AG04449 (cell line): ENCODE data around the gene SCAP.

Experiments used
- CTCF ChIA-PET: fragments of 350-600 bp; formaldehyde crosslinking; extraction: SDS; loops from one replicate; lab custom pipeline; 2021; ENCODE audit warnings: antibody characterized with exemption; lab: Yijun Ruan, JAX
- POLR2A ChIA-PET: fragments of 400-600, 350-600 bp; formaldehyde crosslinking; extraction: SDS; loops from one replicate; lab custom pipeline; 2020; ENCODE audit warnings: antibody characterized with exemption, inconsistent platforms; lab: Yijun Ruan, JAX
- DNase-seq: peaks from one replicate; pipeline ENCODE4 v3.0.0-alpha.2; 2010; ENCODE audit warnings: low read depth, low spot score
- H3K4me3 ChIP-seq: 2 replicates; pipeline ENCODE4 v1.5.1; 2011; ENCODE audit warnings: low read depth, mild to moderate bottlenecking, control low read depth, low read length
- CTCF ChIP-seq: IDR thresholded peaks from one replicate; pipeline ENCODE4 v1.5.1; 2011; ENCODE audit warnings: mild to moderate bottlenecking, moderate library complexity, low read length, control low read depth, inconsistent platforms; ENCODE audit not compliant: insufficient read depth; ENCODE audit errors: missing control alignments

Gene SCAP

DNA sequence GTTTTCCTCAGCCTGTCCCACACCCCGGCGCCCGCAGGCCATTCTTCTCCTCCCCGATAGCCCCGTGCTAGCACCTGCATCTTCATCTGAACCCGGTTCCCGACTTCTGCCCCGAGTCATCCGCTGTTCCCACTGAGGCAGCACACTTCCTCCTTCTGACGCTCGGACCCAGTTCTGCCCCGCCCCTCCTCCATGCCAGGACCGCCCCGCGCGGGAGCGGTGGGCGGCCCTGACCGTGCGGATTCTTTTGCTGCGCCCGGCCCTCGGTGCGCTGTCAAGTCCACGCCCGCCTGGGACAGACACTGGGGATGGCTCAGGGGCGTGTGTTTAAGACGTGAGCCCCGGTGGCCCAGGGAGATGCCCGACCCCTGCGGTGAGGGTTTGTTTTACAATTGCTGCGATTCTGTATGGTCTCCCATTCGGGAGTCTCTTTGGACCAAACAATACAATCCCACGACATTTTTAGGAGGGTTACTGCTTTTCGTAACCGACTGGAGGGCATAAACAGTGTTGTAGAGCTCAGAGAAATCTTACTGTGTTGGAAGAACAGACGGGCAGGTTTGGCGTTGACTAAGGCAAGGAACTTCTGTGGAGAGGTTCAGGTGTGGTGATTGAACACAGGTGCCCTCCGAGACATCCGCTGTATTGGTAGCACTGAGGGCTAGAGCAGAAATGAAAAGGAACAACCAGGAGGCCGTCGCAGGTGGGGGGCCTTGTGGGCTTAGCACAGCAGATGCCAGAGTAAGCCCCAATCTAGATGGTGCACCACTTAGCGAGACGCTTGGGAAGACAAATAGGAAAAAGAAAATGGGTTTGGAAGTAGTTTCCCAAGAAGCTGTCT lies 94.2 kb downstream of the SCAP start:
- POLR2A ChIA-PET = interaction anchor here (1.4 kb wide), 1 partner anchor 17 kb away, joined by 4 read pairs; no protein-coding TSS in a partner anchor
- TF ChIP-seq CTCF = no peak
- CTCF ChIA-PET = interaction anchor here (1.1 kb wide), 1 partner anchor 10 kb away, joined by 3 read pairs; no protein-coding TSS in a partner anchor
- H3K4me3 ChIP-seq = peak overlapping the region; percentile 99
- DNase-seq = no peak

GRCh38 chr3:47380601-47381316 lies 95.0 kb downstream of the SCAP start, which contains the start of gene PTPN23:
Gene PTPN23, plus strand, starts transcription at chr3:47381021. Its CDS starts 76 bp downstream, at chr3:47381097.
- ChIA-PET CTCF (interaction anchor here (0.9 to 2.3 kb wide), 3 partner anchors 9 to 13 kb away, joined by 3 to 16 read pairs (median 6); no protein-coding TSS in a partner anchor), POLR2A (interaction anchor here (0.6 to 1.4 kb wide), 8 partner anchors 12 to 479 kb away, joined by 3 to 4 read pairs (median 3); no protein-coding TSS in a partner anchor)
- DNase-seq = peak; percentile 89
- peak within 1 kb of the TSS; percentile 99 for H3K4me3 ChIP-seq
- TF ChIP-seq CTCF = no peak

- no peak for DNase-seq
- ChIA-PET CTCF (interaction anchor here (0.9 to 2.3 kb wide), 3 partner anchors 9 to 14 kb away, joined by 3 to 16 read pairs (median 6); no protein-coding TSS in a partner anchor), POLR2A (interaction anchor here (0.6 to 1.4 kb wide), 7 partner anchors 12 to 215 kb away, joined by 3 to 4 read pairs (median 3); no protein-coding TSS in a partner anchor)
- no peak for TF ChIP-seq CTCF
- peak overlapping the region; percentile 99 for H3K4me3 ChIP-seq
These were observed 95.6 kb downstream of the SCAP start for GRCh38 chr3:47380026-47380600.

DNA sequence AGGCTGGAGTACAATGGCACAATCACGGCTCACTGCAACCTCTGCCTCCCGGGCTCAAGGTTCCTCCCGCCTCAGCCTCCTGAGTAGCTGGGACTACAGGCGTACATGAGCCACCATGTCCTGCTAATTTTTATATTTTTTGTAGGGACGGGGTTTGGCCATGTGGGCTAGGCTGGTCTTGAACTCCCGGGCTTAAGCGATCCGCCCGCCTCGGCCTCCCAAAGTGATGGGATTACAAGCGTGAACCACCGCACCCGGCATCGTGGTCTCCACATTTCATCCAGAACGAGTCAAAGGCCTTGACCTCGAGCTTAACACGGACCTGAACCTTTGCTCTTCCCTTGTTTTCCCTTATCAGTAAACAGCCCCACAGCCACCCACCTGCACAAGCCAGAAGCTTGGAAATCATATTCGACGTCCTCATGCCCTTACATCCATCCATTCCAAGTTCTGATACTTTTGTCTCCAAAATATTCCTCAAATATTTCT lies 96.3 kb downstream of the SCAP start:
- CTCF ChIA-PET = interaction anchor here (2.3 kb wide), 1 partner anchor 10 kb away, joined by 16 read pairs; no protein-coding TSS in a partner anchor
- POLR2A ChIA-PET = no interaction called here
- no peak for TF ChIP-seq CTCF
- H3K4me3 ChIP-seq = peak overlapping the region; percentile 99
- DNase-seq = no peak

GRCh38 chr3:47378869-47379268 lies 96.9 kb downstream of the SCAP start:
- DNase-seq = no peak
- CTCF ChIA-PET = interaction anchor here (1.4 to 2.3 kb wide), 3 partner anchors 9 to 469 kb away, joined by 3 to 16 read pairs (median 4); no protein-coding TSS in a partner anchor
- no peak overlapping the region for H3K4me3 ChIP-seq
- POLR2A ChIA-PET = no interaction called here
- no peak for TF ChIP-seq CTCF
